HG02840 (cell line): Measurements from ENCODE around the gene SP140.

Experiments used
- ATAC-seq: cut with Tn5 transposase; IDR thresholded peaks from one replicate; pipeline ENCODE4 v1.9.1; 2021; ENCODE audit warnings: mild to moderate bottlenecking, moderate library complexity, moderate number of reproducible peaks; ENCODE audit not compliant: unreplicated experiment, low FRiP score

The SP140 gene

GRCh38 chr2:230225486-230225885 lies at the start of gene SP140:
Gene SP140 (plus strand): TSS chr2:230225736. CDS start chr2:230225845, 109 bp downstream.
- peak; percentile 76 for ATAC-seq

GRCh38 chr2:230176996-230177395 lies 48.5 kb upstream of the SP140 start:
- no peak for ATAC-seq

GRCh38 chr2:230178546-230179485 lies 46.7 kb upstream of the SP140 start:
- no peak for ATAC-seq

- no peak for ATAC-seq
Observed at GRCh38 chr2:230179907-230180306, 45.6 kb upstream of the SP140 start.

- no peak for ATAC-seq
Observed at GRCh38 chr2:230181195-230181594, 44.3 kb upstream of the SP140 start.

- no peak for ATAC-seq
Observed at GRCh38 chr2:230184727-230185578, 40.6 kb upstream of the SP140 start.

GRCh38 chr2:230202430-230203109 lies 23.0 kb upstream of the SP140 start:
- peak; percentile 43 for ATAC-seq

GRCh38 chr2:230203110-230203676 lies 22.3 kb upstream of the SP140 start:
- peak; percentile 34 for ATAC-seq

- no peak for ATAC-seq
Observed at GRCh38 chr2:230205034-230205433, 20.5 kb upstream of the SP140 start.

- no peak for ATAC-seq
Observed at GRCh38 chr2:230205721-230206120, 19.8 kb upstream of the SP140 start.

- no peak for ATAC-seq
Observed at GRCh38 chr2:230208576-230208975, 17.0 kb upstream of the SP140 start.

GRCh38 chr2:230209422-230210051 lies 16.0 kb upstream of the SP140 start:
- ATAC-seq, result no peak

GRCh38 chr2:230216489-230216888 lies 9.0 kb upstream of the SP140 start:
- no peak for ATAC-seq

- ATAC-seq, result no peak
Observed at GRCh38 chr2:230217424-230217823, 8.1 kb upstream of the SP140 start.

GRCh38 chr2:230218421-230218820 lies 7.1 kb upstream of the SP140 start:
- no peak for ATAC-seq

GRCh38 chr2:230219419-230220331 lies 5.9 kb upstream of the SP140 start, which contains the start of gene SP110:
Gene SP110 (minus strand): TSS chr2:230219984. CDS start chr2:230216927, 3,057 bp downstream.
- ATAC-seq, result peak; percentile 84

GRCh38 chr2:230220347-230220969 lies 5.1 kb upstream of the SP140 start:
- no peak for ATAC-seq

GRCh38 chr2:230221493-230221892 lies 4.0 kb upstream of the SP140 start:
- no peak for ATAC-seq
